ENCODE data around the gene NKAIN1. TPM values are rescaled to one million over a fixed set of nuclear protein-coding genes. Genes with fewer than 3 reads are reported as not detected.

Gene NKAIN1
- polyA plus RNA-seq, 3 donors = not detected

DNA sequence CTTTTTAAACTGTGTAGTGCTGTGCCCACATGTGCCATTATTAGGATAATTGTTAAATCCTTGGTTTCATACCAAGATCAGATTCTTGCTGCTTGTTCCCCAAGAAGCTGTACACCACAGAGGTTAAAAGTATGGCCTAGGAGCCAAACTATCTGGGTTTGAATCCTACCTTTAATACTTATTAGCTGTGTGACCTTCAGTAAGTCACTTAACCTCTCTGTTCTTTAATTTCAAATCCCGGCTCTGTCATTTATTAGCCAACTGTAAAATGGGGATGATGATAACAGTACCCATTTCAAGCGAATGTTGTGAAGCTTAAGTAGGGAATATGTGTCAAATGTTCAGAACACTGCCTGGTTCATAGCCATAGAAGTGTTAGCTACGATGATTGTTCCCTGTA lies 32.6 kb downstream of the NKAIN1 start:
- WGBS (ENCODE audit: insufficient coverage) = 92% methylated on average over 2 of the region's 3 CpGs
- H3K27ac Mint-ChIP-seq = no peak overlapping the region
- peaks cover 0 to 6% (median 0%) of the 10 kb centered on the region in 7 donors for H3K9me3 Mint-ChIP-seq

DNA sequence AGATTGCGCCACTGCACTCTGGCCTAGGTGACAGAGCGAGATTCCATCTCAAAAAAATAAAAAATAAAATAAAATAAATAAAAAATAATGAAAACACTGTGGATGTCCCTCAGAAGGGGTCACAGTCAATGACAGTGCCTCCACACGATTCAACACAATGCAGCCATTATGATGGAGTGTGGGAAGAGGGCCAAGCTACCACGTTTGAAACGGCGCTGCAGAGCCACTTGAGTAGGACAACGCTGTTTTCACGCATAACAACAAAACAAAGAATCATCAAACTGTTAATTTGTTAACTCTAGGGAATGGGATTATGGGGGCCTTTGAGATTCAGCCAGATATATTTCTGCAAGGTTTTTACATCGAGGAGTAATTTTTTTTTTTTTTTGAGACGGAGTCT lies 36.5 kb downstream of the NKAIN1 start:
- Mint-ChIP-seq H3K27ac (no peak overlapping the region), H3K4me1 (peaks cover 7% of the 10 kb centered on the region), H3K27me3 (ENCODE audit: low read depth in 3 of 3) (peaks cover 0 to 2% (median 0%) of the 10 kb centered on the region in 3 donors)

More for the DNA sequence above, 32.6 kb downstream of the NKAIN1 start:
- Histone ChIP-seq H3K4me2 (replicated peaks; ENCODE audit: extremely low read depth, low read length, poor library complexity, severe bottlenecking) (no peak overlapping the region), H3K9ac (ENCODE audit: insufficient read depth, low read length, poor library complexity, severe bottlenecking) (no peak overlapping the region), H2AFZ (ENCODE audit: insufficient read depth, low read depth, low read length, poor library complexity, severe bottlenecking) (no peak overlapping the region), H3K79me2 (ENCODE audit: insufficient read depth, low read length) (no peaks in the 10 kb centered on the region), H3K27me3 (ENCODE audit: control insufficient read depth in 2 of 2, insufficient read depth in 2 of 2, low read length in 2 of 2) (no peaks in the 10 kb centered on the region), H3K9me3 (replicated peaks in 1 of 2; ENCODE audit: control insufficient read depth in 1 of 2, insufficient read depth in 1 of 2, low read length in 2 of 2) (no peaks in the 10 kb centered on the region), H3K4me1 (ENCODE audit: control insufficient read depth in 1 of 2, insufficient read depth in 2 of 2, low read length in 2 of 2) (peaks cover 11 to 19% of the 10 kb centered on the region in 2 donors), H3K36me3 (replicated peaks in 1 of 2; ENCODE audit: control insufficient read depth in 1 of 2, insufficient read depth in 2 of 2, low read length in 2 of 2) (no peaks in the 10 kb centered on the region), H3K27ac (ENCODE audit: low read depth in 1 of 2, low read length in 2 of 2) (no peak overlapping the region), H3K4me3 (replicated peaks in 1 of 3; ENCODE audit: low read depth in 2 of 3, low read length in 3 of 3) (no peak overlapping the region), H4K20me1 (ENCODE audit: insufficient read depth, low read length) (no peaks in the 10 kb centered on the region)
- H3K27me3 Mint-ChIP-seq (ENCODE audit: low read depth in 3 of 3) = peaks cover 2 to 3% (median 3%) of the 10 kb centered on the region in 3 donors
- DNase-seq = no peak
- intact Hi-C loops (cut with micrococcal nuclease) = no loop called here
- no peak overlapping the region for H3K4me3 Mint-ChIP-seq
- TF ChIP-seq, protein P1, sequence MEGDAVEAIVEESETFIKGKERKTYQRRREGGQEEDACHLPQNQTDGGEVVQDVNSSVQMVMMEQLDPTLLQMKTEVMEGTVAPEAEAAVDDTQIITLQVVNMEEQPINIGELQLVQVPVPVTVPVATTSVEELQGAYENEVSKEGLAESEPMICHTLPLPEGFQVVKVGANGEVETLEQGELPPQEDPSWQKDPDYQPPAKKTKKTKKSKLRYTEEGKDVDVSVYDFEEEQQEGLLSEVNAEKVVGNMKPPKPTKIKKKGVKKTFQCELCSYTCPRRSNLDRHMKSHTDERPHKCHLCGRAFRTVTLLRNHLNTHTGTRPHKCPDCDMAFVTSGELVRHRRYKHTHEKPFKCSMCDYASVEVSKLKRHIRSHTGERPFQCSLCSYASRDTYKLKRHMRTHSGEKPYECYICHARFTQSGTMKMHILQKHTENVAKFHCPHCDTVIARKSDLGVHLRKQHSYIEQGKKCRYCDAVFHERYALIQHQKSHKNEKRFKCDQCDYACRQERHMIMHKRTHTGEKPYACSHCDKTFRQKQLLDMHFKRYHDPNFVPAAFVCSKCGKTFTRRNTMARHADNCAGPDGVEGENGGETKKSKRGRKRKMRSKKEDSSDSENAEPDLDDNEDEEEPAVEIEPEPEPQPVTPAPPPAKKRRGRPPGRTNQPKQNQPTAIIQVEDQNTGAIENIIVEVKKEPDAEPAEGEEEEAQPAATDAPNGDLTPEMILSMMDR (IDR thresholded peaks at IDR 0.05) = no peak
- H3K36me3 Mint-ChIP-seq = no peaks in the 10 kb centered on the region
- peaks cover 14% of the 10 kb centered on the region for H3K4me1 Mint-ChIP-seq

More for the DNA sequence above, 36.5 kb downstream of the NKAIN1 start:
- Mint-ChIP-seq H3K36me3 (no peaks in the 10 kb centered on the region), H3K4me3 (no peak overlapping the region), H3K9me3 (peaks cover 0 to 3% (median 0%) of the 10 kb centered on the region in 7 donors)
- no peak overlapping the region for H3K4me3 ChIP-seq (replicated peaks in 1 of 3; ENCODE audit: low read depth in 2 of 3, low read length in 3 of 3)
- WGBS (ENCODE audit: insufficient coverage) = no CpG with 5 or more reads among the region's 10 CpGs
- H3K36me3 ChIP-seq (replicated peaks in 1 of 2; ENCODE audit: control insufficient read depth in 1 of 2, insufficient read depth in 2 of 2, low read length in 2 of 2) = no peaks in the 10 kb centered on the region
- H3K79me2 ChIP-seq (ENCODE audit: insufficient read depth, low read length) = no peaks in the 10 kb centered on the region
- TF ChIP-seq, protein P1 (IDR thresholded peaks at IDR 0.05) = no peak
- H2AFZ ChIP-seq (ENCODE audit: insufficient read depth, low read depth, low read length, poor library complexity, severe bottlenecking) = no peak overlapping the region
- H3K4me1 ChIP-seq (ENCODE audit: control insufficient read depth in 1 of 2, insufficient read depth in 2 of 2, low read length in 2 of 2) = peaks cover 4 to 8% of the 10 kb centered on the region in 2 donors
- intact Hi-C loops (cut with micrococcal nuclease) = no loop called here
- no peak overlapping the region for H3K9ac ChIP-seq (ENCODE audit: insufficient read depth, low read length, poor library complexity, severe bottlenecking)
- no peak for DNase-seq
- no peaks in the 10 kb centered on the region for H4K20me1 ChIP-seq (ENCODE audit: insufficient read depth, low read length)
- H3K27ac ChIP-seq (ENCODE audit: low read depth in 1 of 2, low read length in 2 of 2) = no peak overlapping the region
- no peak overlapping the region for H3K4me2 ChIP-seq (replicated peaks; ENCODE audit: extremely low read depth, low read length, poor library complexity, severe bottlenecking)
- no peaks in the 10 kb centered on the region for H3K9me3 ChIP-seq (replicated peaks in 1 of 2; ENCODE audit: control insufficient read depth in 1 of 2, insufficient read depth in 1 of 2, low read length in 2 of 2)
- H3K27me3 ChIP-seq (ENCODE audit: control insufficient read depth in 2 of 2, insufficient read depth in 2 of 2, low read length in 2 of 2) = no peaks in the 10 kb centered on the region

All from CD14-positive monocyte (primary cell).